HCT116 (cell line): Measurements from ENCODE around the gene CYP27A1. TPM values are rescaled to one million over a fixed set of nuclear protein-coding genes. Genes with fewer than 3 reads are reported as not detected.

Source experiments
- ATAC-seq: fragments of 200-7000 bp; cut with Tn5 transposase; 2 replicates; pipeline ENCODE4 v1.9.1; 2020; ENCODE audit warnings: mild to moderate bottlenecking, moderate library complexity
- BruUV-seq: library from RNA; stranded (reverse); fragments of 400-500 nt; replicated peaks from 2 replicates; lab custom pipeline; 2021; lab: Mats Ljungman, UMichigan
- CTCF ChIA-PET: fragments of 300-600 bp; sonication (Branson Sonifier 250); formaldehyde crosslinking; loops from one replicate; lab custom pipeline; 2021; ENCODE audit warnings: antibody characterized with exemption; lab: Charles Lee
- POLR2A ChIA-PET: fragments of 300-600, 350-600 bp; sonication (Branson Sonifier 250); formaldehyde crosslinking; loops from one replicate; lab custom pipeline; 2021; ENCODE audit warnings: antibody characterized with exemption; lab: Charles Lee
- RAD21 ChIA-PET, 2 experiments: fragments of 300-600 bp; sonication (Branson Sonifier 250); formaldehyde crosslinking; loops; one replicate each; lab custom pipeline; 2023; ENCODE audit warnings: low total read pairs in 2 of 2; ENCODE audit not compliant: uncharacterized antibody in 2 of 2, unreplicated experiment in 2 of 2, low non-redundant PET in 1 of 2; lab: Charles Lee
- DNase-seq: peaks from one replicate; pipeline ENCODE4 v3.0.0-alpha.2; 2010; ENCODE audit warnings: low read depth, low spot score
- H2AFZ ChIP-seq: fragments of 200-600 bp; shearing (Covaris generic), sonication (generic); 2 replicates; pipeline ENCODE4 v1.6.1; 2017; ENCODE audit warnings: low read depth, mixed run types, mixed read lengths, antibody characterized with exemption, low read length; ENCODE audit not compliant: poor library complexity, severe bottlenecking
- H3K27ac ChIP-seq: 2 replicates; pipeline ENCODE4 v1.5.1; 2012; ENCODE audit warnings: low read depth, low read length
- H3K27me3 ChIP-seq: fragments of 200-600 bp; sonication (generic); 2 replicates; pipeline ENCODE4 v1.6.1; 2016; ENCODE audit warnings: mixed run types, low read length, mixed read lengths; ENCODE audit not compliant: insufficient read depth
- H3K36me3 ChIP-seq, 2 experiments: fragments of 200-500 bp in 1 of 2; fragments of 200-600 bp in 1 of 2; sonication (Bioruptor generic) in 1 of 2; sonication (generic) in 1 of 2; 2 replicates each; pipeline versions ENCODE4 v1.5.1 to v1.6.1; 2014 to 2016; ENCODE audit warnings: low read length in 2 of 2, inconsistent platforms in 1 of 2, mixed read lengths in 1 of 2, mixed run types in 1 of 2; ENCODE audit not compliant: insufficient read depth in 2 of 2, control insufficient read depth in 1 of 2
- H3K4me1 ChIP-seq, 2 experiments: fragments of 200-600 bp in 1 of 2; sonication (generic) in 1 of 2; 2 replicates each; pipeline versions ENCODE4 v1.5.1 to v1.6.1; 2012 to 2017; ENCODE audit warnings: low read length in 2 of 2, inconsistent platforms in 1 of 2, mild to moderate bottlenecking in 1 of 2, mixed read lengths in 1 of 2, mixed run types in 1 of 2, moderate library complexity in 1 of 2; ENCODE audit not compliant: insufficient read depth in 2 of 2, control insufficient read depth in 1 of 2
- H3K4me2 ChIP-seq: fragments of 200-600 bp; sonication (generic); 2 replicates; pipeline ENCODE4 v1.6.1; 2017; ENCODE audit warnings: mixed run types, low read length, mixed read lengths
- H3K4me3 ChIP-seq, 2 experiments: fragments of 200-600 bp in 1 of 2; sonication (generic) in 1 of 2; replicated peaks in 1 of 2; 2 replicates each; pipeline ENCODE4 v1.5.1; 2011 to 2016; ENCODE audit warnings: low read length in 2 of 2, control low read depth in 1 of 2, low read depth in 1 of 2, mild to moderate bottlenecking in 1 of 2, mixed read lengths in 1 of 2, mixed run types in 1 of 2
- H3K79me2 ChIP-seq: fragments of 200-600 bp; sonication (generic); 2 replicates; pipeline ENCODE4 v1.6.1; 2017; ENCODE audit warnings: mild to moderate bottlenecking, mixed run types, low read length, moderate library complexity, mixed read lengths; ENCODE audit not compliant: insufficient read depth
- H3K9ac ChIP-seq: fragments of 200-600 bp; sonication (generic); 2 replicates; pipeline ENCODE4 v1.6.1; 2016; ENCODE audit warnings: low read length, mixed read lengths
- H3K9me2 ChIP-seq: fragments of 200-600 bp; sonication (generic), shearing (Covaris generic); 2 replicates; pipeline ENCODE4 v1.6.1; 2017; ENCODE audit warnings: mixed run types, mild to moderate bottlenecking, moderate library complexity; ENCODE audit not compliant: insufficient read depth
- H3K9me3 ChIP-seq, 2 experiments: fragments of 200-500 bp in 1 of 2; fragments of 200-600 bp in 1 of 2; sonication (Bioruptor generic) in 1 of 2; sonication (generic) in 1 of 2; 2 replicates each; pipeline ENCODE4 v1.6.1; 2014 to 2017; ENCODE audit warnings: low read length in 2 of 2, mixed read lengths in 2 of 2, inconsistent platforms in 1 of 2, low read depth in 1 of 2, mild to moderate bottlenecking in 1 of 2, mixed run types in 1 of 2, moderate library complexity in 1 of 2; ENCODE audit not compliant: control insufficient read depth in 1 of 2, insufficient read depth in 1 of 2
- H4K20me1 ChIP-seq: fragments of 200-600 bp; sonication (generic), shearing (Covaris generic); 2 replicates; pipeline ENCODE4 v1.6.1; 2017; ENCODE audit warnings: mixed run types, mild to moderate bottlenecking, moderate library complexity; ENCODE audit not compliant: insufficient read depth
- CBX3 ChIP-seq: IDR thresholded peaks from 2 replicates; pipeline ENCODE4 v1.6.1; 2012; ENCODE audit warnings: low read depth
- CEBPB ChIP-seq: IDR thresholded peaks from 2 replicates; pipeline ENCODE4 v1.6.1; 2012; ENCODE audit warnings: low read depth
- ELF1 ChIP-seq: IDR thresholded peaks from 2 replicates; pipeline ENCODE4 v1.6.1; 2012; ENCODE audit warnings: low read depth, borderline replicate concordance
- EZH2phosphoT487 ChIP-seq: fragments of 200-600 bp; IDR thresholded peaks from 2 replicates; pipeline ENCODE4 v1.6.1; 2018; ENCODE audit warnings: antibody characterized with exemption, borderline replicate concordance
- FOSL1 ChIP-seq: IDR thresholded peaks from 2 replicates; pipeline ENCODE4 v1.6.1; 2012; ENCODE audit warnings: low read depth
- JUND ChIP-seq: IDR thresholded peaks from 2 replicates; pipeline ENCODE4 v1.6.1; 2012
- MAX ChIP-seq: IDR thresholded peaks from 2 replicates; pipeline ENCODE4 v1.6.1; 2012
- POLR2AphosphoS5 ChIP-seq: IDR thresholded peaks from 2 replicates; pipeline ENCODE4 v1.6.1; 2011; ENCODE audit warnings: mild to moderate bottlenecking, low read depth, low read length, moderate library complexity
- RAD21 ChIP-seq: IDR thresholded peaks from 2 replicates; pipeline ENCODE4 v1.6.1; 2012; ENCODE audit warnings: low read depth, mild to moderate bottlenecking
- REST ChIP-seq: IDR thresholded peaks from 2 replicates; pipeline ENCODE4 v1.6.1; 2012; ENCODE audit warnings: low read depth
- SIN3A ChIP-seq: IDR thresholded peaks from 2 replicates; pipeline ENCODE4 v1.6.1; 2012; ENCODE audit warnings: low read depth
- SP1 ChIP-seq: IDR thresholded peaks from 2 replicates; pipeline ENCODE4 v1.6.1; 2012; ENCODE audit warnings: low read depth
- SRF ChIP-seq: IDR thresholded peaks from 2 replicates; pipeline ENCODE4 v1.6.1; 2012; ENCODE audit warnings: low read depth
- TCF7L2 ChIP-seq: IDR thresholded peaks from 2 replicates; pipeline ENCODE4 v1.7.0; 2011; ENCODE audit warnings: borderline replicate concordance, inconsistent platforms; ENCODE audit not compliant: insufficient read depth, insufficient read length; ENCODE audit errors: extremely low read depth
- YY1 ChIP-seq: IDR thresholded peaks from 2 replicates; pipeline ENCODE4 v1.6.1; 2011; ENCODE audit warnings: low read length, low read depth, moderate library complexity, mild to moderate bottlenecking; ENCODE audit not compliant: insufficient replicate concordance; ENCODE audit errors: extremely low read depth
- ZBTB33 ChIP-seq: IDR thresholded peaks from 2 replicates; pipeline ENCODE4 v1.6.1; 2011; ENCODE audit warnings: mild to moderate bottlenecking, low read length, moderate library complexity; ENCODE audit not compliant: insufficient replicate concordance; ENCODE audit errors: extremely low read depth
- ZFX ChIP-seq: fragments of 450-650 bp; IDR thresholded peaks from 2 replicates; pipeline ENCODE4 v1.6.1; 2017
- ZNF274 ChIP-seq: fragments of 200-500 bp; sonication (Bioruptor generic); IDR thresholded peaks from 2 replicates; pipeline ENCODE4 v1.6.1; 2014; ENCODE audit warnings: mild to moderate bottlenecking, low read depth, low read length, inconsistent platforms
- intact Hi-C: fragments of 100-400 bp; cut with micrococcal nuclease; formaldehyde crosslinking; loops from 2 replicates; pipeline ENCODE4 v1.10.0; 2022
- total RNA-seq: library from RNA; stranded (reverse); gene quantifications from one replicate; pipeline ENCODE4 v1.2.1, GENCODE V29; 2021; ENCODE audit not compliant: unreplicated experiment

The CYP27A1 gene
- total RNA-seq, 1 experiment from 2014 or later: 1.6 TPM

- Histone ChIP-seq H3K4me3 (no peak overlapping the region), H3K9me3 (no peaks in the 10 kb centered on the region), H3K27me3 (no peaks in the 10 kb centered on the region), H3K4me2 (no peak overlapping the region)
- no peak for DNase-seq
- intact Hi-C loops: no loop called here
- TF ChIP-seq CEBPB (no peak), YY1 (no peak), CBX3 (no peak), ZFX (no peak), SP1 (no peak), FOSL1 (no peak), SIN3A (no peak), RAD21 (no peak), TCF7L2 (no peak), JUND (no peak), POLR2AphosphoS5 (no peak), REST (no peak), MAX (no peak), EZH2phosphoT487 (no peak), ELF1 (no peak), ZBTB33 (no peak), ZNF274 (no peak), SRF (no peak)
- TF ChIP-seq, all 23 proteins: peak for 0
- Histone ChIP-seq H3K9ac (no peak overlapping the region), H3K27ac (no peak overlapping the region), H3K36me3 (no peaks in the 10 kb centered on the region), H4K20me1 (no peaks in the 10 kb centered on the region), H2AFZ (no peak overlapping the region), H3K4me1 (no peaks in the 10 kb centered on the region), H3K9me2 (no peaks in the 10 kb centered on the region), H3K79me2 (no peaks in the 10 kb centered on the region)
- ChIA-PET CTCF (no interaction called here), RAD21 (no interaction called here), POLR2A (no interaction called here)
- no peak for ATAC-seq
- BruUV-seq: no TSS peak
These were observed 1.7 kb downstream of the CYP27A1 start for GRCh38 chr2:218783688-218784087.
